Activated CD4-positive, alpha-beta T cell treated with anti-CD3 and anti-CD28 coated beads for 36 hours (primary cell): ENCODE results near the gene GMCL2. TPM values are rescaled to one million over a fixed set of nuclear protein-coding genes. Genes with fewer than 3 reads are reported as not detected.

ENCODE experiments used
- ATAC-seq: fragments of 200-7000 bp; cut with Tn5 transposase; one replicate; pipeline ENCODE4 v1.10.0; 2021; ENCODE audit warnings: mild to moderate bottlenecking, moderate library complexity
- CTCF ChIA-PET: fragments of 350-600 bp; sonication (Branson Sonifier 250); formaldehyde crosslinking; loops from one replicate; lab custom pipeline; 2021; ENCODE audit warnings: antibody characterized with exemption; lab: Charles Lee
- POLR2A ChIA-PET: fragments of 350-600 bp; sonication (Branson Sonifier 250); formaldehyde crosslinking; loops from one replicate; lab custom pipeline; 2021; ENCODE audit warnings: antibody characterized with exemption, inconsistent platforms; lab: Charles Lee
- DNase-seq: peaks from one replicate; pipeline ENCODE4 v3.0.0-alpha.2; 2020
- H3K27ac Mint-ChIP-seq: one replicate; pipeline ENCODE4 v1.8.0; 2021; ENCODE audit warnings: mixed read lengths
- H3K27me3 Mint-ChIP-seq: one replicate; pipeline ENCODE4 v1.8.0; 2021; ENCODE audit warnings: mixed read lengths
- H3K36me3 Mint-ChIP-seq: one replicate; pipeline ENCODE4 v1.8.0; 2021; ENCODE audit warnings: low read depth, mixed read lengths
- H3K4me1 Mint-ChIP-seq: one replicate; pipeline ENCODE4 v1.8.0; 2021; ENCODE audit warnings: mixed read lengths
- H3K4me3 Mint-ChIP-seq: one replicate; pipeline ENCODE4 v1.8.0; 2021; ENCODE audit warnings: mild to moderate bottlenecking, moderate library complexity, mixed read lengths
- H3K9me3 Mint-ChIP-seq: one replicate; pipeline ENCODE4 v1.8.0; 2021; ENCODE audit warnings: low read depth, mixed read lengths
- intact Hi-C, 2 experiments: fragments of 100-400 bp; cut with DNase I in 1 of 2; cut with micrococcal nuclease in 1 of 2; formaldehyde crosslinking; loops; one replicate each; pipeline versions ENCODE4 v1.14.2 to v1.15.1; 2022 to 2024; cut with DNase I, micrococcal nuclease
- total RNA-seq, 2 experiments: library from RNA; stranded (reverse); gene quantifications; one replicate each; pipeline ENCODE4 v1.2.3, GENCODE V29; 2021

Gene GMCL2
- total RNA-seq, 2 experiments from 2014 or later = not detected

GRCh38 chr5:178206166-178207101 is 19.3 kb upstream of the GMCL2 start:
- ChIA-PET CTCF (interaction anchor here (1.0 to 1.8 kb wide), 4 partner anchors 10 to 29 kb away, joined by 3 to 9 read pairs (median 4); no protein-coding TSS in a partner anchor), POLR2A (interaction anchor here (0.5 to 1.1 kb wide), 2 partner anchors 10 to 1879 kb away, joined by 5 to 6 read pairs; no protein-coding TSS in a partner anchor)
- no peaks in the 10 kb centered on the region for H3K27me3 Mint-ChIP-seq

GRCh38 chr5:178205749-178206047 is 18.5 kb upstream of the GMCL2 start:
- Mint-ChIP-seq H3K4me3 (peak overlapping the region; percentile 82), H3K27me3 (no peaks in the 10 kb centered on the region), H3K4me1 (peaks cover 34% of the 10 kb centered on the region), H3K27ac (peak overlapping the region; percentile 91), H3K9me3 (no peaks in the 10 kb centered on the region), H3K36me3 (peaks cover 57% of the 10 kb centered on the region)
- intact Hi-C loops = loop anchor here in 1 of 2 experiments (1.0 to 10.0 kb wide), 5 partner anchors 75 to 1417 kb away; partner anchors contain the start of genes HNRNPH1, PRELID1, RAB24 and TMED9
- DNase-seq (no peak), ATAC-seq (no peak)
- ChIA-PET CTCF (interaction anchor here (1.0 to 1.8 kb wide), 2 partner anchors 11 to 29 kb away, joined by 3 to 9 read pairs; no protein-coding TSS in a partner anchor), POLR2A (interaction anchor here (0.5 kb wide), 1 partner anchor 1880 kb away, joined by 6 read pairs; no protein-coding TSS in a partner anchor)

More at GRCh38 chr5:178206166-178207101, 19.3 kb upstream of the GMCL2 start:
- Mint-ChIP-seq H3K4me1 (peaks cover 34% of the 10 kb centered on the region), H3K4me3 (peak overlapping the region; percentile 82), H3K9me3 (no peaks in the 10 kb centered on the region), H3K27ac (peak overlapping the region; percentile 91), H3K36me3 (peaks cover 63% of the 10 kb centered on the region)
- intact Hi-C loops = loop anchor here in 1 of 2 experiments (5.0 to 10.0 kb wide), 4 partner anchors 612 to 1416 kb away; partner anchors contain the start of genes HNRNPH1, PRELID1, RAB24 and TMED9
- ATAC-seq (no peak), DNase-seq (no peak)

DNA sequence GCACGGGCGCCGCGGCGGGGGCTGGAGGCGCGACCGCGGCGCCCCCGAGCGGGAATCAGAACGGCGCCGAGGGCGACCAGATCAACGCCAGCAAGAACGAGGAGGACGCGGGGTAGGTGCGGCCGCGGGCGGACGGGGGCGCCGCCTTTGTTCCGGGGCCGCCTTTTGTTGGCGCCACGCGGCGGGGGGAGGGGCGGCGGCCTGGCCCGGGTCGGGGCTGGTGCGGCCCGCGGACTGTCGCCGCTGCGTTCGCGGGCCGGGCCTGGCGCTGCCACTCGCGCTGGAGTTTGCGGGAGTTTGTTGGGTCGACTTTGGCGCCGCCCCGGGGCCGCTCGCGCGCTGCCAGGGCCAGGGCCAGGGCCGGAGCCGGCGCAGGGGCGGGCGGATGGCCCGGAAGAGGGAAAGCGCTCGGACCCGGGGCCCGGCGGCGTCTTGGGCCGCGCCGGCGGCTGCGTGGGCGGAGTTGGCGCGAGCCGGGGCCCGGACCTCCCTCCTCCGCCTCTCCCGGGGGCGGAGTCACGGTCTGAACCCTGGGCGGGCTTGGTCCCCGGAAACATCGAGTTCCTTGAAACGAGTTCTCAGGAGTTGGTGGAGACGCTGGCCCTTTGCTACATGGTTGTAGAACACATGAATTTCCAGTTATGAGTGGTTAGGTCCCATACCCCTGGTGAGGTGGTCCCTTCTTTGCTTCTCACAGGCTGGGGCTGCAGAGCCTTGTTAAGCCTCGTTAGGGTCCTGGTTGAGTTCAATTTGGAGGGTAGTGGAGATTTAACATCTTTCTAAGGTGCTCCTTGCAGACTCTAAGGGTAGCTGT is 18.0 kb upstream of the GMCL2 start:
- peaks cover 52% of the 10 kb centered on the region for H3K36me3 Mint-ChIP-seq
- DNase-seq = peak; percentile 88
- H3K4me1 Mint-ChIP-seq = peaks cover 34% of the 10 kb centered on the region
- H3K27ac Mint-ChIP-seq = peak overlapping the region; percentile 91
- intact Hi-C loops = loop anchor here in 1 of 2 experiments (1.0 to 10.0 kb wide), 11 partner anchors 27 to 1417 kb away; partner anchors contain the start of genes CLK4, HNRNPH1, N4BP3 and NHP2
- POLR2A ChIA-PET = interaction anchor here (0.6 to 1.5 kb wide), 10 partner anchors 8 to 1683 kb away, joined by 3 to 15 read pairs (median 4); partner anchors contain the start of genes NHP2 and PHYKPL
- CTCF ChIA-PET = interaction anchor here (1.0 kb wide), 1 partner anchor 30 kb away, joined by 3 read pairs; no protein-coding TSS in a partner anchor
- H3K4me3 Mint-ChIP-seq = peak overlapping the region; percentile 82
- no peaks in the 10 kb centered on the region for H3K9me3 Mint-ChIP-seq
- H3K27me3 Mint-ChIP-seq = no peaks in the 10 kb centered on the region
- peak; percentile 55 for ATAC-seq

DNA sequence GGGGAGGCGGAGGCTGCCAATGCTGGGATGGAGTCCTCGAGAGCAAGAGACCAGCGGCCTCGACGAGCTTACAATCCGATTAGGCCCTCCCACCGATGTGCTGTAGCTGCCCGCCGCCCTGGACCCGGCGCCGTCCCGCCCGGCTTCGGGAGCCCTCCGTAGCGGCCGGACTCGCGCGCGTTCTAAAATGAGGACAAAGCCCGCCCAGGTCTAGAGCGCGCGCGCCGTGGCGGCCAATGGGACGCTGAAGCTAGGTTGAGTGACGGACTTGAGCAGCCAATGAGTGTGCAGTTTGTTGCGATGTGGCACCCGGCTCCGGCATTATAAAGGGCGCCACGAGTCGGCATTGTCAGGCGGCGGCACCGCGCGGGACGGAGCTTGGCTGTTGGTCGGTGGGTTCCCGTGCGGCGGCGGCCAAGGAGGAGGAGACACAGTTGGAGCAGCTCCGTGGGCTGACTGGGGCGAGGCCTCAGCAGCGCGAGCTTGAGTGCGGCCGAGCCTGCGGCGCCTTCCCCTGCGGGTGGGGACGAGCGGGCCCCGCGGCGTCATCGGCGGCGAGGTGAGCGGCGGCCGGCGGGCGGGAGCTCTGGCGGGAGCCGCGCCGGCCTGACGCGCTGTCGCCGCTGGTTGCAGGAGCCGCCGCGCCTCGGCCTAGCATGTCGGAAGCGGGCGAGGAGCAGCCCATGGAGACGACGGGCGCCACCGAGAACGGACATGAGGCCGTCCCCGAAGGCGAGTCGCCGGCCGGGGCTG is 17.2 kb upstream of the GMCL2 start, which contains the start of gene HNRNPAB:
TSS of gene HNRNPAB (plus strand) at position 352 of the 753 bp plus-strand sequence. CDS start at position 657, 305 bp downstream.
- H3K4me3 Mint-ChIP-seq = peak within 1 kb of the TSS; percentile 82
- DNase-seq (peak; percentile 97), ATAC-seq (peak; percentile 84)
- POLR2A ChIA-PET = interaction anchor here (0.6 to 1.5 kb wide), 14 partner anchors 8 to 1683 kb away, joined by 3 to 15 read pairs (median 4); partner anchors contain the start of genes NHP2 and PHYKPL
- intact Hi-C loops = loop anchor here in 1 of 2 experiments (1.0 to 10.0 kb wide), 8 partner anchors 28 to 1197 kb away; partner anchors contain the start of genes CLK4, N4BP3, NHP2 and PHYKPL
- H3K4me1 Mint-ChIP-seq = peaks cover 31% of the 10 kb centered on the region
- no peaks in the 10 kb centered on the region for H3K9me3 Mint-ChIP-seq
- peak within 1 kb of the TSS; percentile 97 for H3K27ac Mint-ChIP-seq
- H3K36me3 Mint-ChIP-seq = peaks cover 44% of the 10 kb centered on the region
- CTCF ChIA-PET = interaction anchor here (0.7 to 1.0 kb wide), 2 partner anchors 130 to 421 kb away, joined by 3 read pairs; no protein-coding TSS in a partner anchor
- no peaks in the 10 kb centered on the region for H3K27me3 Mint-ChIP-seq

GRCh38 chr5:178203670-178204181 is 16.6 kb upstream of the GMCL2 start:
- Mint-ChIP-seq H3K36me3 (peaks cover 38% of the 10 kb centered on the region), H3K27ac (peak overlapping the region; percentile 97), H3K4me3 (peak overlapping the region; percentile 82), H3K9me3 (no peaks in the 10 kb centered on the region), H3K4me1 (peaks cover 30% of the 10 kb centered on the region), H3K27me3 (no peaks in the 10 kb centered on the region)
- ChIA-PET POLR2A (interaction anchor here (0.6 to 1.5 kb wide), 11 partner anchors 9 to 1357 kb away, joined by 3 to 15 read pairs (median 4); partner anchors contain the start of genes NHP2 and PHYKPL), CTCF (interaction anchor here (0.7 to 1.0 kb wide), 2 partner anchors 129 to 421 kb away, joined by 3 read pairs; no protein-coding TSS in a partner anchor)
- DNase-seq (peak; percentile 52), ATAC-seq (peak; percentile 18)
- intact Hi-C loops = loop anchor here in 1 of 2 experiments (1.0 to 10.0 kb wide), 8 partner anchors 29 to 1196 kb away; partner anchors contain the start of genes CLK4, N4BP3, NHP2 and PHYKPL

GRCh38 chr5:178202541-178202940 is 15.4 kb upstream of the GMCL2 start:
- Mint-ChIP-seq H3K9me3 (no peaks in the 10 kb centered on the region), H3K4me1 (peaks cover 22% of the 10 kb centered on the region), H3K27me3 (no peaks in the 10 kb centered on the region), H3K4me3 (peak overlapping the region; percentile 62), H3K27ac (no peak overlapping the region), H3K36me3 (peaks cover 26% of the 10 kb centered on the region)
- DNase-seq = no peak
- POLR2A ChIA-PET = interaction anchor here (0.5 kb wide), 1 partner anchor 763 kb away, joined by 3 read pairs; no protein-coding TSS in a partner anchor
- CTCF ChIA-PET = interaction anchor here (0.6 to 0.7 kb wide), 2 partner anchors 48 to 398 kb away, joined by 3 read pairs; no protein-coding TSS in a partner anchor
- ATAC-seq = no peak
- intact Hi-C loops = loop anchor here in 1 of 2 experiments (5.0 to 10.0 kb wide), 3 partner anchors 608 to 1195 kb away; partner anchors contain the start of genes PRELID1, RAB24, TMED9 and UIMC1

DNA sequence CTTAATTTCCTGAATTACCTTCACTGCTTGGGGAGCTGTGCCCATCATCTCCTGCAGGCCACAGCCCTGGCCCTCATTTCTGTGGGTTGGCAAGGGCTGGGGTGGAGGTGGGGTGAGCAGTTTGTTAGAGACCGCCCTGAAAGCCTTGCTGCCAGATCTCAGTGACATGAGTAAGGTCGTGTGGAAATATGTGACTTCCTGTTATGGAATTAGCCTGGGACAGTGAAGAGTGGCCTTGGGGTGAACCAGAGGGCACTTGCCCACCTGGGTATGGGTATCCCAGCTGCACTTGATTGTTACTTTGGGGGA is 14.7 kb upstream of the GMCL2 start:
- peaks cover 19% of the 10 kb centered on the region for H3K36me3 Mint-ChIP-seq
- intact Hi-C loops = loop anchor here in 1 of 2 experiments (5.0 to 10.0 kb wide), 3 partner anchors 607 to 1195 kb away; partner anchors contain the start of genes PRELID1, RAB24, TMED9 and UIMC1
- no peak overlapping the region for H3K27ac Mint-ChIP-seq
- no peak for ATAC-seq
- ChIA-PET POLR2A (no interaction called here), CTCF (interaction anchor here (0.6 to 1.0 kb wide), 3 partner anchors 23 to 47 kb away, joined by 3 to 4 read pairs (median 3); no protein-coding TSS in a partner anchor)
- no peaks in the 10 kb centered on the region for H3K27me3 Mint-ChIP-seq
- H3K9me3 Mint-ChIP-seq = no peaks in the 10 kb centered on the region
- DNase-seq = no peak
- peak overlapping the region; percentile 6 for H3K4me3 Mint-ChIP-seq
- H3K4me1 Mint-ChIP-seq = peaks cover 15% of the 10 kb centered on the region

DNA sequence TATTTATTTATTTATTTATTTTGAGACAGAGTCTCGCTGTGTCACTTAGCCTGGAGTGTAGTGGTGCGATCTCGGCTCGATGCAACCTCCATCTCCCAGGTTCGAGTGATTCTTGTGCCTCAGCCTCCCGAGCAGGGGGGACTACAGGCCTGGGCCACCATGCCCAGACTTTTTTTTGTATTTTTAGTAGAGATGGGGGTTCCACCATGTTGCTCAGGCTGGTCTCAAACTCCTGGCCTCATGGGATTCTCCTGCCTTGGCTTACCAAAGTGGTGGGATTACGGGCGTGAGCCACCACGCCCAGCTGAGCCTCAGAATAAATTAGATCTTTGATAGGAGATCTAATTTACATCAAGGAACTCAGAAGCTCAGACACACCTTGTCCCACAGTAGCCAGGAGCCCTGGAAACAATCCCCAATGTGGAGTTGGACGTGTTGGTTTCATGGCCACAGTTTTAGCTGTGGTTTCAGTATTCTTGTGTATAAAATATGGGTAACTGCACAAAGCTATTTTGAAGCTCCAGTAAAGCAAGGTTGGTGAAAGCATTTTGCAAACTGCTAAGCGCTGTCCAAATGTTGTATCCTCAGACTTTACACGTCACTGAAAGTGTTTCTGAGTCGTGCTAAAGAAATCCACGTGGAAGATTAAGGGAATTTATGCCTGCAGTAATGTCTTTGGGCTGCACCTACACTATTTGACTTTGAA is 14.2 kb upstream of the GMCL2 start:
- no peaks in the 10 kb centered on the region for H3K9me3 Mint-ChIP-seq
- CTCF ChIA-PET = interaction anchor here (0.6 to 1.0 kb wide), 3 partner anchors 24 to 47 kb away, joined by 3 to 4 read pairs (median 3); no protein-coding TSS in a partner anchor
- H3K4me1 Mint-ChIP-seq = peaks cover 10% of the 10 kb centered on the region
- DNase-seq (no peak), ATAC-seq (no peak)
- peaks cover 14% of the 10 kb centered on the region for H3K36me3 Mint-ChIP-seq
- H3K27ac Mint-ChIP-seq = no peak overlapping the region
- POLR2A ChIA-PET = no interaction called here
- intact Hi-C loops = loop anchor here in 1 of 2 experiments (5.0 to 10.0 kb wide), 3 partner anchors 607 to 1194 kb away; partner anchors contain the start of genes PRELID1, RAB24, TMED9 and UIMC1
- no peaks in the 10 kb centered on the region for H3K27me3 Mint-ChIP-seq
- H3K4me3 Mint-ChIP-seq = peak overlapping the region; percentile 6
